Activated CD4-positive, alpha-beta T cell treated with anti-CD3 and anti-CD28 coated beads, Interleukin-2, amount 10 ng/mL, durations not matched to agents 7 days and 5 days (primary cell): ENCODE results near the gene ZXDC. TPM values are rescaled to one million over a fixed set of nuclear protein-coding genes. Genes with fewer than 3 reads are reported as not detected.

Source experiments
- CTCF ChIA-PET: fragments of 350-600 bp; sonication (Branson Sonifier 250); formaldehyde crosslinking; loops from one replicate; lab custom pipeline; 2021; ENCODE audit warnings: antibody characterized with exemption; lab: Charles Lee
- POLR2A ChIA-PET: fragments of 350-600 bp; sonication (Branson Sonifier 250); formaldehyde crosslinking; loops from one replicate; lab custom pipeline; 2021; ENCODE audit warnings: antibody characterized with exemption; lab: Charles Lee
- DNase-seq: peaks from one replicate; pipeline ENCODE4 v3.0.0-alpha.2; 2020
- H3K27ac Mint-ChIP-seq: one replicate; pipeline ENCODE4 v1.8.0; 2021; ENCODE audit warnings: mild to moderate bottlenecking, moderate library complexity, mixed read lengths
- H3K27me3 Mint-ChIP-seq: one replicate; pipeline ENCODE4 v1.8.0; 2021; ENCODE audit warnings: mixed read lengths
- H3K36me3 Mint-ChIP-seq: one replicate; pipeline ENCODE4 v1.8.0; 2021; ENCODE audit warnings: low read depth, mixed read lengths
- H3K4me1 Mint-ChIP-seq: one replicate; pipeline ENCODE4 v1.8.0; 2021; ENCODE audit warnings: mixed read lengths
- H3K4me3 Mint-ChIP-seq: one replicate; pipeline ENCODE4 v1.8.0; 2021; ENCODE audit warnings: mild to moderate bottlenecking, moderate library complexity, mixed read lengths
- H3K9me3 Mint-ChIP-seq: one replicate; pipeline ENCODE4 v1.8.0; 2021; ENCODE audit warnings: mixed read lengths
- total RNA-seq, 2 experiments: library from RNA; stranded (reverse); gene quantifications; one replicate each; pipeline ENCODE4 v1.2.3, GENCODE V29; 2021

ZXDC gene
- total RNA-seq, 2 experiments from 2014 or later, result 27.8 to 28.2 TPM

- Mint-ChIP-seq H3K4me1 (no peaks in the 10 kb centered on the region), H3K4me3 (no peak overlapping the region), H3K36me3 (peaks cover 11% of the 10 kb centered on the region), H3K27ac (no peak overlapping the region), H3K27me3 (no peaks in the 10 kb centered on the region), H3K9me3 (no peaks in the 10 kb centered on the region)
- DNase-seq, result no peak
- ChIA-PET POLR2A (no interaction called here), CTCF (interaction anchor here (1.2 to 1.4 kb wide), 2 partner anchors 12 to 56 kb away, joined by 3 read pairs; no protein-coding TSS in a partner anchor)
Observed at GRCh38 chr3:126447456-126448106, 28.1 kb downstream of the ZXDC start.

- DNase-seq, result no peak
- POLR2A ChIA-PET, result no interaction called here
- Mint-ChIP-seq H3K27me3 (no peaks in the 10 kb centered on the region), H3K4me1 (no peaks in the 10 kb centered on the region), H3K9me3 (no peaks in the 10 kb centered on the region), H3K27ac (no peak overlapping the region), H3K36me3 (peaks cover 7% of the 10 kb centered on the region), H3K4me3 (no peak overlapping the region)
- CTCF ChIA-PET, result interaction anchor here (1.2 to 1.4 kb wide), 2 partner anchors 13 to 57 kb away, joined by 3 read pairs; no protein-coding TSS in a partner anchor
Observed at GRCh38 chr3:126446791-126447190, 28.9 kb downstream of the ZXDC start.

DNA sequence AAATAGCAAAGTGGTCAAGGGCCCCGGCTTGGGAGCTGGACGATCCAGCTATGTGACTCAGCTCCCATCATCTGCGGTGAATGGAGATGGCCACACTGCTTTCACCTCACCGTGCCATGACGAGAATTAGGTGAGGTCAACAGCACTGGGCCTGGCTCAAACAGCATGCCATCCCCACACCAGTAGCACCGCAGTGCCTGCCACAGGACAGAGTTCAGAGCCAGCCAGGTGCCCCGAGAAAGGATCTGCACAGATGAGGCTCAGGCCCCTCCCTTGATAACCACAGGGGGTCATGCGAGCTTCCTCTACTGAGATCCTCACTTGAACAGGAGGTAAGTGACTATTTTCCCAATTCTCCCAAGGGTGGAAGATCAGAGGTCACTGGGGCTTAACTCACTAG lies 29.4 kb downstream of the ZXDC start:
- POLR2A ChIA-PET, result no interaction called here
- Mint-ChIP-seq H3K4me3 (no peak overlapping the region), H3K27me3 (no peaks in the 10 kb centered on the region), H3K4me1 (no peaks in the 10 kb centered on the region), H3K27ac (no peak overlapping the region), H3K9me3 (no peaks in the 10 kb centered on the region), H3K36me3 (peaks cover 3% of the 10 kb centered on the region)
- DNase-seq, result no peak
- CTCF ChIA-PET, result interaction anchor here (1.2 to 1.4 kb wide), 2 partner anchors 13 to 58 kb away, joined by 3 read pairs; no protein-coding TSS in a partner anchor

DNA sequence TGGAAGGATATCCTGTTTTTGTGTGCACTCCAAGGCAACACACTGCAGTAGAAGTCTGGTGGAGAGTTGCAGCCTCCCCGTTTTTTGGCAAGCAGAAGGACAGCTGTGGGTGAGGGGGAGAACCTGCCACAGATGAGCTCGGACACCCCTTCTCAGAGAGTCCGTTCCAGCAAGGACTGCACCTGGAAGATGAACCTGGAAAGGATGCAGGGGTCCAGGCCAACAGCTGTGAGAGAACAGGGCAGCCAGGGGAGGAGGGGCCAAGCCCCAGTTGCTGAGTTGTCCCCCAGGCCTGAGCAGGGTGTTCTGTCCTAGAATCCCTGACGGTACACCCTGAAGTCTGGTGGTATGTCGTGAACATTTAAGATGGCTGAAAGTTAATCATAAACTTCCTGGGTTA lies 30.2 kb downstream of the ZXDC start:
- Mint-ChIP-seq H3K9me3 (no peaks in the 10 kb centered on the region), H3K4me1 (no peaks in the 10 kb centered on the region), H3K4me3 (no peak overlapping the region), H3K27me3 (no peaks in the 10 kb centered on the region), H3K27ac (no peak overlapping the region), H3K36me3 (no peaks in the 10 kb centered on the region)
- DNase-seq, result no peak
- ChIA-PET CTCF (interaction anchor here (0.8 kb wide), 1 partner anchor 20 kb away, joined by 3 read pairs; no protein-coding TSS in a partner anchor), POLR2A (no interaction called here)

- CTCF ChIA-PET, result no interaction called here
Observed at GRCh38 chr3:126442856-126443242, 32.8 kb downstream of the ZXDC start.

GRCh38 chr3:126442094-126442855 lies 33.4 kb downstream of the ZXDC start:
- POLR2A ChIA-PET, result no interaction called here
- no peaks in the 10 kb centered on the region for H3K36me3 Mint-ChIP-seq
- H3K9me3 Mint-ChIP-seq, result no peaks in the 10 kb centered on the region
- H3K4me3 Mint-ChIP-seq, result no peak overlapping the region
- CTCF ChIA-PET, result no interaction called here
- H3K27ac Mint-ChIP-seq, result no peak overlapping the region
- no peaks in the 10 kb centered on the region for H3K4me1 Mint-ChIP-seq
- H3K27me3 Mint-ChIP-seq, result no peaks in the 10 kb centered on the region
- DNase-seq, result no peak

More at GRCh38 chr3:126442856-126443242, 32.8 kb downstream of the ZXDC start:
- no peaks in the 10 kb centered on the region for H3K36me3 Mint-ChIP-seq
- H3K27me3 Mint-ChIP-seq, result no peaks in the 10 kb centered on the region
- H3K4me1 Mint-ChIP-seq, result no peaks in the 10 kb centered on the region
- POLR2A ChIA-PET, result no interaction called here
- H3K27ac Mint-ChIP-seq, result no peak overlapping the region
- H3K4me3 Mint-ChIP-seq, result no peak overlapping the region
- no peaks in the 10 kb centered on the region for H3K9me3 Mint-ChIP-seq
- DNase-seq, result no peak

- ChIA-PET POLR2A (no interaction called here), CTCF (no interaction called here)
- Mint-ChIP-seq H3K27ac (no peak overlapping the region), H3K9me3 (no peaks in the 10 kb centered on the region), H3K4me1 (no peaks in the 10 kb centered on the region), H3K36me3 (peaks cover under 1% of the 10 kb centered on the region), H3K4me3 (no peak overlapping the region), H3K27me3 (no peaks in the 10 kb centered on the region)
- DNase-seq, result no peak
Observed at GRCh38 chr3:126441256-126441880, 34.3 kb downstream of the ZXDC start.

GRCh38 chr3:126440709-126440995 lies 35.0 kb downstream of the ZXDC start:
- no peak overlapping the region for H3K27ac Mint-ChIP-seq
- peaks cover 1% of the 10 kb centered on the region for H3K36me3 Mint-ChIP-seq
- no peak overlapping the region for H3K4me3 Mint-ChIP-seq
- POLR2A ChIA-PET, result no interaction called here
- no peaks in the 10 kb centered on the region for H3K4me1 Mint-ChIP-seq
- no peaks in the 10 kb centered on the region for H3K27me3 Mint-ChIP-seq
- CTCF ChIA-PET, result no interaction called here
- H3K9me3 Mint-ChIP-seq, result no peaks in the 10 kb centered on the region
- DNase-seq, result no peak

- DNase-seq, result no peak
- Mint-ChIP-seq H3K4me3 (no peak overlapping the region), H3K27ac (no peak overlapping the region), H3K36me3 (peaks cover 1% of the 10 kb centered on the region), H3K4me1 (no peaks in the 10 kb centered on the region), H3K9me3 (no peaks in the 10 kb centered on the region), H3K27me3 (no peaks in the 10 kb centered on the region)
- POLR2A ChIA-PET, result no interaction called here
- CTCF ChIA-PET, result no interaction called here
Observed at GRCh38 chr3:126439968-126440708, 35.6 kb downstream of the ZXDC start.

DNA sequence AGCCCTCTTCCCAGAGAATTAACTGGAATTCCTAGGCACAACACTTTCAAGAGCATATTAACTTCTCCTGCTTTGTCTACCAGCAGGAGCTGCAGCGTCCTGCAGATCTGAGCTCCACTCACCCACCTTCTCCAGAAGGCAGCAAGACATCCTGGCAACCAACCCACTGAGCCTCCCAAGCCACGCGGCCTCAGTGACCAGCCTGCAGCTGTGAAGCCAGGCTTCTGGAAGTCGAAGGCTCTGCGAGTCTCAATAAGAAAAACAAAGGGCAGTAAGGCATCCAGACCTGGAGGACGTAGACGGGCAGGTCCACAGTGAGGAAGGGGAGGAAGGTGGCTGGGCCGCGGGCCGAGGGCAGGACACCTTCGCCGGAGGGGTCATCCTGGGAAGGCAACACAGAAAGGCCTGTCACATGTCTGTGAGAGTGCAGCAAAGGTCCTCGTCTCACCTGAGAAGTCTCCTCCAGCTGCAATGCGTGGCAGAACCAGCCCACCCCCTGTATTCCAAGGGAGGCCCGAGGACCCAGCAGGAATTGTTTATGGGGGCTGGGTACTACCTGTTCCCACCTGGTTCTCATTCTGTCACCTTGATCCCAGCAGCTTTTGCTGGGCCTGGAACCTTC lies 36.2 kb downstream of the ZXDC start:
- no peaks in the 10 kb centered on the region for H3K9me3 Mint-ChIP-seq
- no peak overlapping the region for H3K4me3 Mint-ChIP-seq
- H3K27ac Mint-ChIP-seq, result peak overlapping the region; percentile 22
- H3K36me3 Mint-ChIP-seq, result peaks cover 1% of the 10 kb centered on the region
- POLR2A ChIA-PET, result no interaction called here
- no peaks in the 10 kb centered on the region for H3K4me1 Mint-ChIP-seq
- no peak for DNase-seq
- CTCF ChIA-PET, result interaction anchor here (0.9 kb wide), 1 partner anchor 14 kb away, joined by 4 read pairs; no protein-coding TSS in a partner anchor
- H3K27me3 Mint-ChIP-seq, result no peaks in the 10 kb centered on the region

DNA sequence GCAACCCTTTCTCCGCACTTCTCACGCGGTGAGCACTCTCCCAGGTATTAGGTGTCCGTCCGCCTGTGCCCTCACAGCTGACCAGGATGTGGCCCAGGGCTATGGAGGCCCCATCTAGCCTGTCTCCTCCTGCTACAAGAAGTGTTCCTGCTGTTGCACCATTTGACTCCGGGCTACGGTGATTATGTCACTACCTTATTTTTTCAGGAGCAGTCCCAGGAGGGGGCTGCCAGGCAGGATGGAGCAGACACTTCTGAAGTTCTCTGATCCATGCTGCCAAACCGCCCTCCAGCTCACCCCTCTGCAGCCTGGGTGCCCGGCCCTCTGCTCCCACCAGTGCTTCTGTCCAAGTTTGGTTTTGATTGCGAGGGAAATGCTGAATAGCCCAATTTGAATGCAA lies 36.9 kb downstream of the ZXDC start:
- ChIA-PET POLR2A (no interaction called here), CTCF (interaction anchor here (0.9 kb wide), 1 partner anchor 14 kb away, joined by 4 read pairs; no protein-coding TSS in a partner anchor)
- Mint-ChIP-seq H3K4me3 (no peak overlapping the region), H3K9me3 (no peaks in the 10 kb centered on the region), H3K36me3 (peaks cover 1% of the 10 kb centered on the region), H3K27me3 (no peaks in the 10 kb centered on the region), H3K4me1 (no peaks in the 10 kb centered on the region), H3K27ac (no peak overlapping the region)
- DNase-seq, result no peak

GRCh38 chr3:126438186-126438585 lies 37.5 kb downstream of the ZXDC start:
- H3K27ac Mint-ChIP-seq, result no peak overlapping the region
- H3K4me3 Mint-ChIP-seq, result no peak overlapping the region
- H3K36me3 Mint-ChIP-seq, result peaks cover 1% of the 10 kb centered on the region
- no peaks in the 10 kb centered on the region for H3K9me3 Mint-ChIP-seq
- no peaks in the 10 kb centered on the region for H3K4me1 Mint-ChIP-seq
- POLR2A ChIA-PET, result no interaction called here
- no peaks in the 10 kb centered on the region for H3K27me3 Mint-ChIP-seq
- CTCF ChIA-PET, result no interaction called here
- DNase-seq, result no peak
